ENCODE results near the gene PARD3. TPM values are rescaled to one million over a fixed set of nuclear protein-coding genes. Genes with fewer than 3 reads are reported as not detected.
"Not testable (repeated sequence)": the region's sequence is repeated elsewhere in the genome, so short reads cannot be mapped to it uniquely, and the experiment has no call there.

PARD3 gene
- total RNA-seq, 1 donor from 2014 or later: 1.7 TPM

DNA sequence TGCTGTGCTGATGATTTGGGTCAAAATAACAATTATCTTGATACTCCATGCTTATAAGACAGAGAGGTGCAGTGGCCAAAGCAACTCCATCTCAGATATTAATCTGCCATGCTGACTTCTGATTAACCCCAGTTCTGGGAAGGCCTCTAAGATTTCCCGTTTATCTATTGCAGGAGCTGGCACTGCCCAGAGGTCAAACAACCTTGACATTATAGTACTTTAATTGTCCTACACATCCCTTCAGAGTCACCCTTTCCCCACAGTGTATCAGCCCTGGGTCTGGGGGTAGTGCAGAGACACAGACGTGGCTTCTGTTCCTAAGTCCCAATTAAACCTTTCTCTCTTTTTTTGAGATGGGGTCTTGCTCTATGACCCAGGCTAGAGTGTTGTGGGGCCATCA is 63.8 kb downstream of the PARD3 start:
- H3K4me3 Mint-ChIP-seq: no peak overlapping the region
- intact Hi-C loops (cut with micrococcal nuclease): no loop called here
- no peak for DNase-seq (ENCODE audit: low spot score)
- H3K27me3 Mint-ChIP-seq (ENCODE audit: insufficient read depth): peaks cover 5% of the 10 kb centered on the region
- H3K27ac Mint-ChIP-seq: no peak overlapping the region
- H3K4me1 Mint-ChIP-seq (ENCODE audit: low read depth): no peaks in the 10 kb centered on the region
- no peaks in the 10 kb centered on the region for H3K36me3 Mint-ChIP-seq (ENCODE audit: low read depth)
- H3K9me3 Mint-ChIP-seq: no peaks in the 10 kb centered on the region

DNA sequence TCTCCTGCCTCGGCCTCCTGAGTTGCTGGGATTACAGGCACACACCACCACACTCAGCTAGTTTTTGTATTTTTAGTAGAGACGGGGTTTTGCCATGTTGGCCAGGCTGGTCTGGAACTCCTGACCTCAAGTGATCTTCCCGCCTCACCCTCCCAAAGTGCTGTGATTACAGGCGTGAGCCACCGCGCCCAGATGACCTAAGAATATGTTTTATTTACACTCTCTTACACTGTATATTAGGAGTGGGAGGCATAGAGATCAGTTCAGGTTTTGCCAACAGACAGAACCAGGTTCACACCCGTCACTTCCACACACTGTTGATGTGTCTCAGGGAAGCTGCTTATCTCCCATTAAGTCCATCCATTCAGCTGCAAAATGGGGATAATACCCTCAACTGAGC is 64.3 kb downstream of the PARD3 start:
- H3K27ac Mint-ChIP-seq; H3K9me3 Mint-ChIP-seq; H3K27me3 Mint-ChIP-seq (ENCODE audit: insufficient read depth); H3K4me3 Mint-ChIP-seq; DNase-seq (ENCODE audit: low spot score); H3K36me3 Mint-ChIP-seq (ENCODE audit: low read depth); intact Hi-C loops (cut with micrococcal nuclease); H3K4me1 Mint-ChIP-seq (ENCODE audit: low read depth): not testable (repeated sequence)

DNA sequence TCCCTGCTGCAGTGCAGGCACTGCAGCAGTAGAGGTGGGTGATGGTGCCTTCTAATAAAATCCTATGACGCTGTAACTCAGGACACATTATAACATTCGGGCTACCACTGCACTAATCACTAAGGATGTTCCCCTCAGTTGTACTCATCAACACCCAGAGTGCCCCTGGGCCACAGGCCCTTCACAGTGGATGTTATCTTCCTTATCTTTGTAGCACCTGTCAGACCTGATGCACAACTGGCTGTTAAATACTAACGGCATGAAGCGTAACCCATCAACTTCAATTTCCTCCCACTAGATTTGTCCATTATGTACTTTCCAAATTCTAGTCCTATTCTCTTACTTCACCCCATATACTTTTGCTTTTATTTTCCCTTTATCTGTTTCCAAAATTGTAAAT is 66.3 kb downstream of the PARD3 start:
- H3K27me3 Mint-ChIP-seq (ENCODE audit: insufficient read depth): peaks cover 5% of the 10 kb centered on the region
- no peaks in the 10 kb centered on the region for H3K4me1 Mint-ChIP-seq (ENCODE audit: low read depth)
- no peak for DNase-seq (ENCODE audit: low spot score)
- H3K36me3 Mint-ChIP-seq (ENCODE audit: low read depth): no peaks in the 10 kb centered on the region
- no peak overlapping the region for H3K27ac Mint-ChIP-seq
- H3K9me3 Mint-ChIP-seq: no peaks in the 10 kb centered on the region
- H3K4me3 Mint-ChIP-seq: no peak overlapping the region
- intact Hi-C loops (cut with micrococcal nuclease): no loop called here

GRCh38 chr10:34748357-34748756 is 66.7 kb downstream of the PARD3 start:
- intact Hi-C loops (cut with micrococcal nuclease): no loop called here
- no peaks in the 10 kb centered on the region for H3K4me1 Mint-ChIP-seq (ENCODE audit: low read depth)
- H3K9me3 Mint-ChIP-seq: no peaks in the 10 kb centered on the region
- no peak overlapping the region for H3K4me3 Mint-ChIP-seq
- no peak overlapping the region for H3K27ac Mint-ChIP-seq
- peaks cover 5% of the 10 kb centered on the region for H3K27me3 Mint-ChIP-seq (ENCODE audit: insufficient read depth)
- DNase-seq (ENCODE audit: low spot score): no peak
- H3K36me3 Mint-ChIP-seq (ENCODE audit: low read depth): no peaks in the 10 kb centered on the region

- Mint-ChIP-seq H3K27ac (no peak overlapping the region), H3K36me3 (ENCODE audit: low read depth) (no peaks in the 10 kb centered on the region), H3K4me3 (no peak overlapping the region), H3K9me3 (no peaks in the 10 kb centered on the region), H3K27me3 (ENCODE audit: insufficient read depth) (peaks cover 5% of the 10 kb centered on the region), H3K4me1 (ENCODE audit: low read depth) (no peaks in the 10 kb centered on the region)
- intact Hi-C loops (cut with micrococcal nuclease): no loop called here
- no peak for DNase-seq (ENCODE audit: low spot score)
These were observed 69.0 kb downstream of the PARD3 start for GRCh38 chr10:34746094-34746493.

DNA sequence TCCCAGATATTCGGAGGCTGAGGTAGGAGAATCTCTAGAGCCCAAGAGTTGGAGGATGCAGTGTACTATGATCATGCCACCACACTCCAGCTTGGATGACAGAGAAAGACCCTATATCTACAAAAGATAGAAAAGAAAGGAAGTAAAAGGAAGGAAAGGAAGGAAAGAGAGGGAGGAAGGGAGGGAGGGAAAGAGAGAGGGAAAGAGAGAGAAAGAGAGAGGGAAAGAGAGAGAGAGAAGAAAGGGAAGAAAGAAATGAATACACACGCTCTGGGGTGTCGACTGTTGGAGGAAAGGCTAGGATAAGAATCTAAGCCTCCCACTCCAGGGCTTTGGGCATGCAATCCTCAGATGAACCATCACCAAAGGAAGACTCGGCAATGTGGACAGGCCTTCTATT is 69.9 kb downstream of the PARD3 start:
- H3K27ac Mint-ChIP-seq: no peak overlapping the region
- no peak overlapping the region for H3K4me3 Mint-ChIP-seq
- intact Hi-C loops (cut with micrococcal nuclease): no loop called here
- DNase-seq (ENCODE audit: low spot score): no peak
- H3K9me3 Mint-ChIP-seq: no peaks in the 10 kb centered on the region
- H3K4me1 Mint-ChIP-seq (ENCODE audit: low read depth): no peaks in the 10 kb centered on the region
- peaks cover 7% of the 10 kb centered on the region for H3K27me3 Mint-ChIP-seq (ENCODE audit: insufficient read depth)
- H3K36me3 Mint-ChIP-seq (ENCODE audit: low read depth): no peaks in the 10 kb centered on the region

DNA sequence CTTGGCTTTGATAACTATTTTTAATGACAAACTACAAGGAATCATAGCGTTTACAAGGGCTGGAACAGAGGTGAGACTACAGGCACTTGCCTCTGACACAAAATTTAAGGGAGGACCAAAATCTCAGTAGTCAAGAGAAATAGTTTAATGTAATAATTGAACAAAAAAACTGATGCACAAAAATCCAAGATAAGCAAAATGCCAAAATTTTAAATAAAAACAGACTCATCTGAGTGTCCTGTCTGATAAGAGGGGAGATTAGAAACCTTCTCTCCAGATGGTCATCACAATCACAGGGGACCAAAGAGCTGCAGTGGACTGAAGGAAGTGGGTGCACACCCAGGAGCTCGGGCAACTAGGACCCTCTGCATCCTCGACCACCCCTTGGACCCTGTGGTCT is 70.5 kb downstream of the PARD3 start:
- no peak for DNase-seq (ENCODE audit: low spot score)
- no peaks in the 10 kb centered on the region for H3K9me3 Mint-ChIP-seq
- peaks cover 9% of the 10 kb centered on the region for H3K27me3 Mint-ChIP-seq (ENCODE audit: insufficient read depth)
- no peaks in the 10 kb centered on the region for H3K36me3 Mint-ChIP-seq (ENCODE audit: low read depth)
- intact Hi-C loops (cut with micrococcal nuclease): no loop called here
- no peaks in the 10 kb centered on the region for H3K4me1 Mint-ChIP-seq (ENCODE audit: low read depth)
- no peak overlapping the region for H3K4me3 Mint-ChIP-seq
- no peak overlapping the region for H3K27ac Mint-ChIP-seq

- Mint-ChIP-seq H3K4me1 (ENCODE audit: low read depth) (no peaks in the 10 kb centered on the region), H3K9me3 (no peaks in the 10 kb centered on the region), H3K27me3 (ENCODE audit: insufficient read depth) (peaks cover 9% of the 10 kb centered on the region), H3K36me3 (ENCODE audit: low read depth) (no peaks in the 10 kb centered on the region), H3K27ac (no peak overlapping the region), H3K4me3 (no peak overlapping the region)
- no peak for DNase-seq (ENCODE audit: low spot score)
- intact Hi-C loops (cut with micrococcal nuclease): no loop called here
These were observed 71.3 kb downstream of the PARD3 start for GRCh38 chr10:34743814-34744213.

GRCh38 chr10:34742456-34742855 is 72.6 kb downstream of the PARD3 start:
- no peaks in the 10 kb centered on the region for H3K4me1 Mint-ChIP-seq (ENCODE audit: low read depth)
- peaks cover 7% of the 10 kb centered on the region for H3K27me3 Mint-ChIP-seq (ENCODE audit: insufficient read depth)
- H3K27ac Mint-ChIP-seq: no peak overlapping the region
- H3K36me3 Mint-ChIP-seq (ENCODE audit: low read depth): no peaks in the 10 kb centered on the region
- H3K4me3 Mint-ChIP-seq: no peak overlapping the region
- no peak for DNase-seq (ENCODE audit: low spot score)
- H3K9me3 Mint-ChIP-seq: no peaks in the 10 kb centered on the region
- intact Hi-C loops (cut with micrococcal nuclease): no loop called here

- H3K4me1 Mint-ChIP-seq (ENCODE audit: low read depth); H3K9me3 Mint-ChIP-seq; H3K27ac Mint-ChIP-seq; H3K36me3 Mint-ChIP-seq (ENCODE audit: low read depth); intact Hi-C loops (cut with micrococcal nuclease); DNase-seq (ENCODE audit: low spot score); H3K4me3 Mint-ChIP-seq; H3K27me3 Mint-ChIP-seq (ENCODE audit: insufficient read depth): not testable (repeated sequence)
These were observed 74.0 kb downstream of the PARD3 start for GRCh38 chr10:34741087-34741486.

GRCh38 chr10:34740321-34740720 is 74.8 kb downstream of the PARD3 start:
- intact Hi-C loops (cut with micrococcal nuclease): no loop called here
- peaks cover 7% of the 10 kb centered on the region for H3K27me3 Mint-ChIP-seq (ENCODE audit: insufficient read depth)
- no peaks in the 10 kb centered on the region for H3K9me3 Mint-ChIP-seq
- no peak overlapping the region for H3K4me3 Mint-ChIP-seq
- no peaks in the 10 kb centered on the region for H3K4me1 Mint-ChIP-seq (ENCODE audit: low read depth)
- H3K27ac Mint-ChIP-seq: no peak overlapping the region
- no peak for DNase-seq (ENCODE audit: low spot score)
- H3K36me3 Mint-ChIP-seq (ENCODE audit: low read depth): no peaks in the 10 kb centered on the region

DNA sequence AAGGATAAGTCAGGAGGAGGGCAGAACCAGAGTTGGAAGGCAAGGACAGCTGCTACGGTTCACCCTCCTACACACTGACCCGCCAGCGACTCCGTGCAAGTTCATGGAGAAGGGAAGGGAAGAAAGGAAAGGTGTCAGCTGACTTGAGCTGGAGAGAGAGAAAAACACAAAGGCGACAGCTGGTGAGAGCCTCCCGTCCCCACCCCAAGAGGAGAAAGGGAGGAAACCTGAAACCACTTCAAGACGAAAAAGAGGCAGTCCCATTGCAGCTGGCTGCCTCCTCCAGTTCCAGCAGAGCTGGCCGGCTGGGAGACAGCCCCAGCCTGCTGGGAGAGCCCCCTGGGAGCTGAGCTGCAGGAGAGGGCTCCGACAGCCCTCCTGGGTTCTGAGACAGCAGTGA is 75.2 kb downstream of the PARD3 start:
- H3K4me3 Mint-ChIP-seq: no peak overlapping the region

DNA sequence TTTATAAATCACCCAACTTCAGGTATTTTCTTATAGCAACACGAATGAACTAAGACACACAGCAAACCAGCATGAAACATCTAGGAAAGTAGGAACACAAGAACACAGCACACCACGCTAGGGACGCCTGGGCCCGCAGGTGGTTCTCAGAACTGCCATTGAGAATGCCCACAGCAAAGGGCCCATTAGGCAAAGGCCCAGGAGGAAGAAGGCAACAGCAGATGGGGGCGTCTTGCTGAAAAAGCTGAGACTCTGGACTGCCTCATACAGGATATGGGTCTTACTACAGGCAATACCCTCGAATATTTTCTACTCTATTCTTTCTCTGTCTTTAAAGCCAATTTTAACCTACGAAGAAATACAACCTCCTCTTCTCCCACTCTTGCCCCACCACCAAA is 77.3 kb downstream of the PARD3 start:
- no peak for DNase-seq (ENCODE audit: low spot score)
- Mint-ChIP-seq H3K36me3 (ENCODE audit: low read depth) (no peaks in the 10 kb centered on the region), H3K27ac (no peak overlapping the region), H3K27me3 (ENCODE audit: insufficient read depth) (peaks cover 7% of the 10 kb centered on the region), H3K4me3 (no peak overlapping the region), H3K4me1 (ENCODE audit: low read depth) (no peaks in the 10 kb centered on the region), H3K9me3 (no peaks in the 10 kb centered on the region)
- intact Hi-C loops (cut with micrococcal nuclease): no loop called here

More for the DNA sequence above, 75.2 kb downstream of the PARD3 start:
- intact Hi-C loops (cut with micrococcal nuclease): no loop called here
- no peaks in the 10 kb centered on the region for H3K9me3 Mint-ChIP-seq
- H3K36me3 Mint-ChIP-seq (ENCODE audit: low read depth): no peaks in the 10 kb centered on the region
- peaks cover 7% of the 10 kb centered on the region for H3K27me3 Mint-ChIP-seq (ENCODE audit: insufficient read depth)
- no peak for DNase-seq (ENCODE audit: low spot score)
- H3K4me1 Mint-ChIP-seq (ENCODE audit: low read depth): no peaks in the 10 kb centered on the region
- H3K27ac Mint-ChIP-seq: no peak overlapping the region

GRCh38 chr10:34736976-34737771 is 77.9 kb downstream of the PARD3 start:
- DNase-seq (ENCODE audit: low spot score): no peak
- Mint-ChIP-seq H3K4me1 (ENCODE audit: low read depth) (no peaks in the 10 kb centered on the region), H3K27ac (no peak overlapping the region), H3K9me3 (no peaks in the 10 kb centered on the region), H3K36me3 (ENCODE audit: low read depth) (no peaks in the 10 kb centered on the region), H3K4me3 (no peak overlapping the region), H3K27me3 (ENCODE audit: insufficient read depth) (peaks cover 7% of the 10 kb centered on the region)
- intact Hi-C loops (cut with micrococcal nuclease): no loop called here

Data from activated T-helper 1 cell treated with anti-CD3 and anti-CD28 coated beads, Interleukin-12 subunit alpha, Interleukin-12 subunit beta, Interleukin-2, Interleukin-4 antibody, amounts not matched to agents 30 ng/mL and 10 ng/mL and 1 ng/mL, durations not matched to agents 14 hours and 24 hours and 36 hours (primary cell).